Activated CD8-positive, alpha-beta memory T cell treated with anti-CD3 and anti-CD28 coated beads, Interleukin-2, amount 10 ng/mL, durations not matched to agents 7 days and 5 days (primary cell): Measurements from ENCODE around the gene AGMO. TPM values are rescaled to one million over a fixed set of nuclear protein-coding genes. Genes with fewer than 3 reads are reported as not detected.

Experiments
- ATAC-seq: fragments of 150-1000 bp; cut with Tn5 transposase; one replicate; pipeline ENCODE4 v1.10.0; 2021; ENCODE audit warnings: moderate library complexity
- CTCF ChIA-PET: fragments of 350-600 bp; sonication (Branson Sonifier 250); formaldehyde crosslinking; loops from one replicate; lab custom pipeline; 2021; ENCODE audit warnings: antibody characterized with exemption; lab: Charles Lee
- DNase-seq: peaks from one replicate; pipeline ENCODE4 v3.0.0-alpha.2; 2020
- H3K27ac Mint-ChIP-seq: one replicate; pipeline ENCODE4 v1.8.0; 2021; ENCODE audit warnings: mild to moderate bottlenecking, mixed read lengths
- H3K27me3 Mint-ChIP-seq: one replicate; pipeline ENCODE4 v1.8.0; 2021; ENCODE audit warnings: mixed read lengths
- H3K36me3 Mint-ChIP-seq: one replicate; pipeline ENCODE4 v1.8.0; 2021; ENCODE audit warnings: mild to moderate bottlenecking, mixed read lengths
- H3K4me1 Mint-ChIP-seq: one replicate; pipeline ENCODE4 v1.8.0; 2021; ENCODE audit warnings: mixed read lengths
- H3K4me3 Mint-ChIP-seq: one replicate; pipeline ENCODE4 v1.8.0; 2021; ENCODE audit warnings: mild to moderate bottlenecking, moderate library complexity, mixed read lengths
- H3K9me3 Mint-ChIP-seq: one replicate; pipeline ENCODE4 v1.8.0; 2022; ENCODE audit warnings: low read depth, mixed read lengths
- total RNA-seq, 2 experiments: library from RNA; stranded (reverse); gene quantifications; one replicate each; pipeline ENCODE4 v1.2.3, GENCODE V29; 2021

The AGMO gene
- total RNA-seq, 2 experiments from 2014 or later: not detected

DNA sequence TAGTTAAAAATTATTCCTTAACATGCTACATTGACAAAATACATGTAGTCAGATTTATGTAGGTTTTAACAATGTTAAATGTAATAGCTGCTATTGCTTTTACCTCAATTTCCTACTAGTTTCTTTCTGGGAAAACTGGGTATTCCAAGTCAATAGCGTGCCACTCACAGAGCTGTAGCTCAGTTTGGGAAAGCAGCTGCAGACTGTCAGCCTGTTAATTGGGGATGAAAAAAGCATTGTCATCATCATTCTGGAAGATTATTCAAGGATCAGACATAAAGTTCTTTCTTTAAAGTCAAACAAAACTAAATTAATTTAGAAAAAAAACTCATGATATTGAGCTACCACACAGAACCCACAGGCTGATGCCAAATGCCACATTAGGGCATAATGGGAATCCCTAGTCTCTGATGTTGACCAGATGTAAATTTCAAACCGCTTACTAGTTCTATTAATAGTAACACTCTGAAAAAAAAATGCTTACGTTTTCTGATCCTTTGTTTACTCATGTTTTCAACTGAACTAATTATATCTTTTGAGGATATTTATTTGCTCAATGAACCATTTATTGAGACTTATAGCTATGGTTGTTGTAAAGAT, 19.6 kb upstream of the AGMO start:
- H3K9me3 Mint-ChIP-seq: peaks cover 6% of the 10 kb centered on the region
- no peaks in the 10 kb centered on the region for H3K27me3 Mint-ChIP-seq
- ATAC-seq (no peak), DNase-seq (no peak)
- CTCF ChIA-PET: no interaction called here
- no peaks in the 10 kb centered on the region for H3K4me1 Mint-ChIP-seq
- H3K36me3 Mint-ChIP-seq: no peaks in the 10 kb centered on the region
- no peak overlapping the region for H3K27ac Mint-ChIP-seq
- no peak overlapping the region for H3K4me3 Mint-ChIP-seq

DNA sequence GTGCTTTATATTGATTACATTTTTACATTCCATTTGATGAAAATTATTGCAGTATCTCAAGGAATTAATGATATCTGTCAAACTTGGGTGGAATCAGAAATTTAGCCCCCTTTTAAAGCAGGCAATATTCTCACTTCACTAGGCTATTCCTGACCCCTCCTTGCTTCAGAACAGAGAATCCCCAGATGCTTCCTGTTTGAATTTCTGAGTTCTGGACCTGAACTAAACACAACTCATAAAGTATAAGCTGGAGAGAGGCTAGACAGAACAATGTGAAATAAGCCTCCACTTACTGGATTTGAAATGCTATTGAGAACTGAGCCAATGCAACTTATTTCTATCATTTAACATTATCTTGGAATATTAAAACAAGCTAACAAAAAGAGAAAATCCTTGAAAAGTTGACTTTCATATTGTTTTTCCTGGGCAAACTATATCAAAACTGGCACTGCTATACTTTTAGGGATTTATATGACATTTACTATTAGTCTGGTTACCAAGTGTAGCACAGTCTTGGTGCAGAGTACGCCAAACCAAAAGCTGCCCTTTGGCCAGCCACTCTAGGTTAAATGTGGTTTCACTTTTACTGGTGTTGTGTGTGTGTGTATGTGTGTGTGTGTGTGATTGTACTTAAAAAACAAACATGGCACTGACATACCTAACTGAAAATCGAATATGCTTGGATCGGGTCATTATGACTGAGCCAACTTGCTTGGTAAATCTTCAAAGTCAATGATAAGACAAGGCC, 19.0 kb upstream of the AGMO start:
- Mint-ChIP-seq H3K4me3 (no peak overlapping the region), H3K27me3 (no peaks in the 10 kb centered on the region), H3K4me1 (no peaks in the 10 kb centered on the region), H3K36me3 (no peaks in the 10 kb centered on the region), H3K9me3 (peaks cover 6% of the 10 kb centered on the region), H3K27ac (no peak overlapping the region)
- ATAC-seq: no peak
- no peak for DNase-seq
- CTCF ChIA-PET: no interaction called here

GRCh38 chr7:15577600-15577999, 15.8 kb upstream of the AGMO start:
- no peak for ATAC-seq
- H3K36me3 Mint-ChIP-seq: no peaks in the 10 kb centered on the region

DNA sequence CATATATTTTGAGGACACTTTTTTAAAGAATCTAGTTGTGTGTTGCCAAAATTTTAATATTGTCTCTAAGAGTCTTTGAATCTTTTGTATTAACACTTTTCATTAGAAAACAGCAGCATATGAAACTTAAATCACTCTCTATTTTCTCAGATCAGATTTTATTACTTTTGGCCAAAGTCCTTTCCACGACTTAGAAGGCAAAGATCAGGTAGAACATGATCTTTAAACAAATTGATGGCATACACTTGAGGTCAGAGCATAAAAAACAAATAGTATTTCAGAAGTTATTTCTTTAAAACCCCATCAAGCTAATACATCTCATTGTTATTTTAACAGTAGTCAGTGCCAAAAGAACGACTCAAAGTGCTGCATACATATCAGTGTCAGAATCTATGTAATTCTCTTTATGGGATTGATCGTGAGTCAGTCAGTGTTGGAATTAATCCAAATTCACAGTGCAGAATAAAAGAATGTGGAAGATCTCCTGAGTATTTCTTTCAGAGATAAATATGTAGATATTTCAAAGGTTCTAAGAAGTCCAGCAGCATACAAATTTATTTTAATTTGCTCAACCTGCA, 9.6 kb upstream of the AGMO start:
- ATAC-seq (no peak), DNase-seq (no peak)
- Mint-ChIP-seq H3K27ac (no peak overlapping the region), H3K36me3 (no peaks in the 10 kb centered on the region), H3K9me3 (peaks cover 8% of the 10 kb centered on the region), H3K27me3 (no peaks in the 10 kb centered on the region), H3K4me3 (no peak overlapping the region), H3K4me1 (no peaks in the 10 kb centered on the region)
- CTCF ChIA-PET: no interaction called here

More at GRCh38 chr7:15577600-15577999, 15.8 kb upstream of the AGMO start:
- no peak for DNase-seq
- Mint-ChIP-seq H3K4me3 (no peak overlapping the region), H3K27me3 (no peaks in the 10 kb centered on the region), H3K4me1 (no peaks in the 10 kb centered on the region), H3K9me3 (peaks cover 7% of the 10 kb centered on the region), H3K27ac (no peak overlapping the region)
- CTCF ChIA-PET: no interaction called here

DNA sequence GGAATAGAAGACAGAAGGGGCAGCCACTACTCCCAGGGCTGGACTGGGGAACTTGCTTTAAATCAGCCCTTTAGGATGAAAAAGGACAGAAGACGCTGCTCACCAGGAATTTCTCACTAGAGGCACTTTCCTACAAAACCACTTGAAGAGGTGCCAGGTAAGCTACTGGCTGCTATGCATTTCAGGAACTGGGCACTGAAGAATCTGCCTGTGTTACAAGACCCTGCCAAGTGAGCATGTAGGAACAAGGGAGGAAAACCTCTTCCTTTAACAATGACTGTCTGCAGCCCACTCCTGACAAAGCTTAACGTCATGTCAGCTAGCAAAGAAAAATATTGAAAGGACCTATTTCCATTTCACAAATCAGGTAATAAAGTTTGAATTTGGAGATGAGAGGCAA, 5.8 kb upstream of the AGMO start:
- no peak for ATAC-seq
- H3K27me3 Mint-ChIP-seq: no peaks in the 10 kb centered on the region
- H3K36me3 Mint-ChIP-seq: no peaks in the 10 kb centered on the region
- peaks cover 4% of the 10 kb centered on the region for H3K9me3 Mint-ChIP-seq
- no peak overlapping the region for H3K4me3 Mint-ChIP-seq
- H3K4me1 Mint-ChIP-seq: no peaks in the 10 kb centered on the region
- no peak overlapping the region for H3K27ac Mint-ChIP-seq
- DNase-seq: no peak
- CTCF ChIA-PET: no interaction called here

- no peak for ATAC-seq
- CTCF ChIA-PET: no interaction called here
- H3K27ac Mint-ChIP-seq: no peak overlapping the region
- no peaks in the 10 kb centered on the region for H3K36me3 Mint-ChIP-seq
- H3K4me1 Mint-ChIP-seq: no peaks in the 10 kb centered on the region
- H3K9me3 Mint-ChIP-seq: peaks cover 4% of the 10 kb centered on the region
- no peak overlapping the region for H3K4me3 Mint-ChIP-seq
- no peaks in the 10 kb centered on the region for H3K27me3 Mint-ChIP-seq
- no peak for DNase-seq
These were observed 5.2 kb upstream of the AGMO start for GRCh38 chr7:15567036-15567435.

GRCh38 chr7:15566476-15566875, 4.7 kb upstream of the AGMO start:
- Mint-ChIP-seq H3K4me1 (no peaks in the 10 kb centered on the region), H3K27me3 (no peaks in the 10 kb centered on the region), H3K36me3 (no peaks in the 10 kb centered on the region), H3K27ac (no peak overlapping the region), H3K4me3 (no peak overlapping the region), H3K9me3 (peaks cover 3% of the 10 kb centered on the region)
- CTCF ChIA-PET: no interaction called here
- DNase-seq (no peak), ATAC-seq (no peak)

- no peak overlapping the region for H3K4me3 Mint-ChIP-seq
- DNase-seq (no peak), ATAC-seq (no peak)
- no peak overlapping the region for H3K27ac Mint-ChIP-seq
- H3K9me3 Mint-ChIP-seq: no peaks in the 10 kb centered on the region
- no peaks in the 10 kb centered on the region for H3K27me3 Mint-ChIP-seq
- H3K36me3 Mint-ChIP-seq: no peaks in the 10 kb centered on the region
- CTCF ChIA-PET: no interaction called here
- H3K4me1 Mint-ChIP-seq: no peaks in the 10 kb centered on the region
These were observed 847 bp downstream of the AGMO start for GRCh38 chr7:15560968-15561367.

GRCh38 chr7:15559416-15559928, 2.3 kb downstream of the AGMO start:
- H3K4me1 Mint-ChIP-seq: no peaks in the 10 kb centered on the region
- no peaks in the 10 kb centered on the region for H3K36me3 Mint-ChIP-seq
- no peak overlapping the region for H3K4me3 Mint-ChIP-seq
- H3K27ac Mint-ChIP-seq: no peak overlapping the region
- CTCF ChIA-PET: no interaction called here
- ATAC-seq (no peak), DNase-seq (no peak)
- no peaks in the 10 kb centered on the region for H3K9me3 Mint-ChIP-seq
- no peaks in the 10 kb centered on the region for H3K27me3 Mint-ChIP-seq

DNA sequence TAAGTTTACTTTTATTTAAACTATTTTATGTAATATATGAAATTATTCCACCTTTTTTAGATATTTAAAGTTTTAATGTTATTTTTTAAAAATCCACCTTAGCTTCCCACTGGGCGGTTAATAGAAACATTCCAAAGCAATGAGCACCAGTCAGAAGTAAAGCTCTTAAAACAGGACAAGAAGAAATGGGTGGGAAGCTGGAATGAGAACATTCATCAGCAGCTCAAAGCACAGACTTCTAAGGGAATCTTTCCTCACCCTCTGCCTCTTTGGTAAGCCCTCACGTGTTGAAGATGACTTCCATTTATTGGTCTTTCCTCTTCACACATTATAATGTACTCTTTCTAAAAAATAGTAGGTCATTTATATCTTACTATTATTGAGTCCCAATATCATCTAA, 3.1 kb downstream of the AGMO start:
- Mint-ChIP-seq H3K36me3 (no peaks in the 10 kb centered on the region), H3K9me3 (no peaks in the 10 kb centered on the region), H3K27ac (no peak overlapping the region), H3K27me3 (no peaks in the 10 kb centered on the region), H3K4me1 (no peaks in the 10 kb centered on the region), H3K4me3 (no peak overlapping the region)
- CTCF ChIA-PET: no interaction called here
- DNase-seq: no peak
- ATAC-seq: no peak

DNA sequence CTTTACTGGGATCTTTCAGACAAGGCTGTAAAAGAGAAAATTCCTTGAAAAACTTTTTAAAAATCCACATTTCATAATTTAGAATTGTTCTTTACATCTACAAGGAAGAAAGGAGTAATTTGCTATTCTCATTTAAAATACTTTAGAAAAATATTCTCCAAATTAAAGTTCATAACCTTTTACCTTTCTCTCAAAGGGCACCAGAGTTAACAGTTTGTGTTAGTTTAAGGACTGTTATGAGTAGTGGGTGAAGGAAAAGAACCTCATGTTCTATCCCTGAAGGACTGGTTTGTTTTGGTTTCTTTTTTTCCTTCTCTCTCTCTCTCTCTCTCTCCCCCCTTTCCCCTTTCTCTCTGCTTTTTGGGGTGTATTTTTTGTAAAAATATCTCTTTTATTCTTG, 4.1 kb downstream of the AGMO start:
- ATAC-seq (no peak), DNase-seq (no peak)
- Mint-ChIP-seq H3K9me3 (no peaks in the 10 kb centered on the region), H3K4me3 (no peak overlapping the region), H3K27ac (no peak overlapping the region), H3K36me3 (no peaks in the 10 kb centered on the region), H3K27me3 (no peaks in the 10 kb centered on the region), H3K4me1 (no peaks in the 10 kb centered on the region)
- CTCF ChIA-PET: no interaction called here

DNA sequence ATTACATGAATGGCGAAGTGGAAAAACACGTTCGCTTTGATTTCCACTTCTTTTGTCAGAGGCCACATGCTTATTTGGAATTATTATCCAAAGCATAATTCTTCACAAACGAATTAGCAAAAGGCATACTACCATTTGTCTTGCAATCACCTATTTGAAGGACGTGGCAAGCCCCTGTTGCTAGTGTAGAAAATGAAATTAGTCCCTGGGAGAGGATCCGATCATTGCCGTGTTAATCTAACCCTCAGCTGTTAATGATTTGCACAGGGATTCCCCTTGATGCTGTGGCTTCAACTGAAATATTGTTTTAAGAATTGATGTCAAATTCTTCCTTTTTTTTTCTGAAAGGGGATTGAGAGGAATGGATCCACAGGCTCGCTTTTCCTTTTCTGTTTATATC, 4.6 kb downstream of the AGMO start:
- H3K36me3 Mint-ChIP-seq: no peaks in the 10 kb centered on the region
- no peaks in the 10 kb centered on the region for H3K4me1 Mint-ChIP-seq
- CTCF ChIA-PET: no interaction called here
- DNase-seq: no peak
- ATAC-seq: no peak
- H3K27ac Mint-ChIP-seq: no peak overlapping the region
- no peaks in the 10 kb centered on the region for H3K27me3 Mint-ChIP-seq
- H3K9me3 Mint-ChIP-seq: no peaks in the 10 kb centered on the region
- no peak overlapping the region for H3K4me3 Mint-ChIP-seq

- no peak for DNase-seq
- ATAC-seq: no peak
- Mint-ChIP-seq H3K4me1 (no peaks in the 10 kb centered on the region), H3K27ac (no peak overlapping the region), H3K9me3 (no peaks in the 10 kb centered on the region), H3K4me3 (no peak overlapping the region), H3K36me3 (no peaks in the 10 kb centered on the region), H3K27me3 (no peaks in the 10 kb centered on the region)
- CTCF ChIA-PET: no interaction called here
These were observed 5.3 kb downstream of the AGMO start for GRCh38 chr7:15556339-15557105.
